DMS153 treated with DMSO at 0.1 percent for 48 hours (cell line): ENCODE measurements around the gene DUX4.
"Not testable (repeated sequence)": the region's sequence is repeated elsewhere in the genome, so short reads cannot be mapped to it uniquely, and the experiment has no call there.

Experiments
- DNase-seq: peaks from one replicate; lab custom pipeline; 2025; ENCODE audit not compliant: unreplicated experiment; lab: John Stamatoyannopoulos, UW

Gene DUX4

DNA sequence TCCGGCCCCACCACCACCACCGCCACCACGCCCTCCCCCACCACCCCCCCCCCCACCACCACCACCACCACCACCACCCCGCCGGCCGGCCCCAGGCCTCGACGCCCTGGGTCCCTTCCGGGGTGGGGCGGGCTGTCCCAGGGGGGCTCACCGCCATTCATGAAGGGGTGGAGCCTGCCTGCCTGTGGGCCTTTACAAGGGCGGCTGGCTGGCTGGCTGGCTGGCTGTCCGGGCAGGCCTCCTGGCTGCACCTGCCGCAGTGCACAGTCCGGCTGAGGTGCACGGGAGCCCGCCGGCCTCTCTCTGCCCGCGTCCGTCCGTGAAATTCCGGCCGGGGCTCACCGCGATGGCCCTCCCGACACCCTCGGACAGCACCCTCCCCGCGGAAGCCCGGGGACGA is at the start of gene DUX4:
Gene DUX4 (plus strand): TSS at position 347 of the 400 bp plus-strand sequence. CDS start 0 bp downstream, at position 347.
- not testable (repeated sequence) for DNase-seq

DNA sequence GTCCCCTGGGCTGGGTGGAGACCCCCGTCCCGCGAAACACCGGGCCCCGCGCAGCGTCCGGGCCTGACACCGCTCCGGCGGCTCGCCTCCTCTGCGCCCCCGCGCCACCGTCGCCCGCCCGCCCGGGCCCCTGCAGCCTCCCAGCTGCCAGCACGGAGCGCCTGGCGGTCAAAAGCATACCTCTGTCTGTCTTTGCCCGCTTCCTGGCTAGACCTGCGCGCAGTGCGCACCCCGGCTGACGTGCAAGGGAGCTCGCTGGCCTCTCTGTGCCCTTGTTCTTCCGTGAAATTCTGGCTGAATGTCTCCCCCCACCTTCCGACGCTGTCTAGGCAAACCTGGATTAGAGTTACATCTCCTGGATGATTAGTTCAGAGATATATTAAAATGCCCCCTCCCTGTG is 1.9 kb downstream of the DUX4 start:
- DNase-seq = not testable (repeated sequence)

- not testable (repeated sequence) for DNase-seq
Observed at GRCh38 chr4:190177727-190178605, 4.4 kb downstream of the DUX4 start.

DNA sequence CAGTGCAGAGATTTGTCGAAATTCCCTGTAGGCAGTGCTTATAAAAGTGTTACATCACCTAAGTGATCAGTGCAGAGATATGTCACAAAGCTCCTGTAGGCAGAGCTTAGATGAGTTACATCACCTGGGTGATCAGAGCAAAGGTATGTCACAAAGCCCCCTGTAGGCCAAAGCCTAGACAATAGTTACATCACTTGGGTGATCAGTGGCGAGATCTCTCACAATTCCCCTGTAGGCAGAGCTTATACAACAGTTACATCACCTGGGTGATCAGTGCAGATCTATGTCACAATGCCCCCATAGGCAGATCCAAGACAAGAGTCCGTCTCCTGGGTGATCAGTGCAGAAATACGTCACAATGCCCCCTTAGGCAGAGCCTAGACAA is 5.0 kb downstream of the DUX4 start:
- DNase-seq = not testable (repeated sequence)

- DNase-seq = not testable (repeated sequence)
Observed at GRCh38 chr4:190179030-190179739, 5.6 kb downstream of the DUX4 start.

- not testable (repeated sequence) for DNase-seq
Observed at GRCh38 chr4:190179740-190180094, 6.1 kb downstream of the DUX4 start.

- DNase-seq = not testable (repeated sequence)
Observed at GRCh38 chr4:190180947-190181346, 7.4 kb downstream of the DUX4 start.

DNA sequence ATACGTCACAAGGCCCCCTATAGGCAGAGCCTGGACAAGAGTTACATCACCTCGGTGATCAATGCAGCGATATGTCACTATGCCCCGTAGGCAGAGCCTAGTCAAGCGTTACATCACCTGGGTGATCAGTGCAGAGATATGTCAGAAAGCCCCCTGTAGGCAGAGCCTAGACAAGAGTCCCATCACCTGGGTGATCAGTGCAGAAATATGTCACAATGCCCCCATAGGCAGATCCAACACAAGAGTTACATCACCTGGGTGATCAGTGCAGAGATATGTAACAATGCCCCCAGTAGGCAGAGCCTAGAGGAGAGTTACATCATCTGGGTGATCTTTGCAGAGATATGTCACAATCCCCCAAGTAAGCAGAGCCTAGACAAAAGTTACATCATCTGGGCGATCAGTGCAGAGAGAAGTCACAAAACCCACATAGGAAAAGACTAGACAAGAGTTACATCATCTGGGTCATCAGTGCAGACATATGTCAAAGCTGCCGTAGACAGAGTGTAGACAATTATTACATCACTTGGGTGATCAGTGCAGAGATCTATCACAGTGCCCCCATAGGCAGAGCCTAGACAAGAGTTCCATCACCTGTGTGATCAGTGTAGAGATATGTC is 8.0 kb downstream of the DUX4 start:
- not testable (repeated sequence) for DNase-seq

GRCh38 chr4:190203510-190203909 is 29.9 kb downstream of the DUX4 start:
- not testable (repeated sequence) for DNase-seq
